KMS-11 (cell line): ENCODE results near the gene KCNH5.
"Not testable (repeated sequence)": the region's sequence is repeated elsewhere in the genome, so short reads cannot be mapped to it uniquely, and the experiment has no call there.

Source experiments
- H2AFZ ChIP-seq: fragments of 200-600 bp; sonication (generic); 2 replicates; pipeline ENCODE4 v1.6.1; 2016; ENCODE audit warnings: antibody characterized with exemption, mixed run types, low read depth
- H3K27ac ChIP-seq: fragments of 200-600 bp; sonication (generic); 2 replicates; pipeline ENCODE4 v1.6.1; 2016; ENCODE audit warnings: mild to moderate bottlenecking, mixed run types
- H3K27me3 ChIP-seq: fragments of 200-600 bp; sonication (generic); 2 replicates; pipeline ENCODE4 v1.6.1; 2017; ENCODE audit warnings: mild to moderate bottlenecking, low read depth, mixed run types, moderate library complexity; ENCODE audit not compliant: insufficient read depth
- H3K36me3 ChIP-seq: fragments of 200-600 bp; sonication (generic); 2 replicates; pipeline ENCODE4 v1.6.1; 2017; ENCODE audit warnings: mild to moderate bottlenecking, mixed run types; ENCODE audit not compliant: insufficient read depth
- H3K4me1 ChIP-seq: fragments of 200-600 bp; sonication (generic); 2 replicates; pipeline ENCODE4 v1.6.1; 2016; ENCODE audit warnings: mild to moderate bottlenecking, low read depth, mixed run types; ENCODE audit not compliant: poor library complexity, severe bottlenecking
- H3K4me2 ChIP-seq: fragments of 200-600 bp; sonication (generic); 2 replicates; pipeline ENCODE4 v1.7.0; 2016; ENCODE audit warnings: mild to moderate bottlenecking, mixed run types
- H3K4me3 ChIP-seq: fragments of 200-600 bp; sonication (generic); IDR thresholded peaks from 2 replicates; pipeline ENCODE4 v1.6.1; 2017; ENCODE audit warnings: low read depth, low read length, mixed read lengths; ENCODE audit not compliant: insufficient read depth
- H3K79me2 ChIP-seq: fragments of 200-600 bp; sonication (generic); 2 replicates; pipeline ENCODE4 v1.6.1; 2016; ENCODE audit warnings: low read depth, mixed run types; ENCODE audit not compliant: insufficient read depth
- H3K9ac ChIP-seq: fragments of 200-600 bp; sonication (generic); 2 replicates; pipeline ENCODE4 v1.6.1; 2016; ENCODE audit warnings: mild to moderate bottlenecking, mixed run types
- H4K20me1 ChIP-seq: fragments of 200-600 bp; sonication (generic); 2 replicates; pipeline ENCODE4 v1.6.1; 2016; ENCODE audit warnings: mild to moderate bottlenecking, mixed run types; ENCODE audit not compliant: insufficient read depth
- CTCF ChIP-seq: fragments of 200-600 bp; sonication (generic); conservative IDR thresholded peaks from 2 replicates; pipeline ENCODE4 v1.6.1; 2017; ENCODE audit warnings: low read depth, mild to moderate bottlenecking, antibody characterized with exemption, low read length, moderate library complexity, mixed read lengths

Gene KCNH5

GRCh38 chr14:62763951-62764350 is 281.3 kb downstream of the KCNH5 start:
- Histone ChIP-seq H3K79me2 (no peaks in the 10 kb centered on the region), H3K4me2 (no peak overlapping the region), H3K27me3 (no peaks in the 10 kb centered on the region), H3K27ac (no peak overlapping the region), H3K4me3 (no peak overlapping the region), H3K4me1 (no peaks in the 10 kb centered on the region), H3K9ac (no peak overlapping the region), H4K20me1 (no peaks in the 10 kb centered on the region), H2AFZ (no peak overlapping the region), H3K36me3 (no peaks in the 10 kb centered on the region)
- TF ChIP-seq CTCF: no peak

GRCh38 chr14:62759796-62760195 is 285.5 kb downstream of the KCNH5 start:
- no peak overlapping the region for H3K4me3 ChIP-seq
- no peaks in the 10 kb centered on the region for H3K79me2 ChIP-seq
- H3K27ac ChIP-seq: no peak overlapping the region
- TF ChIP-seq CTCF: no peak
- H2AFZ ChIP-seq: no peak overlapping the region
- no peaks in the 10 kb centered on the region for H4K20me1 ChIP-seq
- no peaks in the 10 kb centered on the region for H3K36me3 ChIP-seq
- H3K4me2 ChIP-seq: no peak overlapping the region
- H3K27me3 ChIP-seq: no peaks in the 10 kb centered on the region
- H3K4me1 ChIP-seq: no peaks in the 10 kb centered on the region
- no peak overlapping the region for H3K9ac ChIP-seq

GRCh38 chr14:62746881-62747280 is 298.4 kb downstream of the KCNH5 start:
- not testable (repeated sequence) for H2AFZ ChIP-seq, H3K4me2 ChIP-seq, H3K36me3 ChIP-seq, H3K79me2 ChIP-seq, H4K20me1 ChIP-seq, H3K27ac ChIP-seq, H3K9ac ChIP-seq, H3K4me1 ChIP-seq, H3K27me3 ChIP-seq, H3K4me3 ChIP-seq

GRCh38 chr14:62745496-62745895 is 299.8 kb downstream of the KCNH5 start:
- Histone ChIP-seq H3K4me3 (no peak overlapping the region), H3K4me1 (no peaks in the 10 kb centered on the region), H3K9ac (no peak overlapping the region), H3K36me3 (no peaks in the 10 kb centered on the region), H3K27ac (no peak overlapping the region), H3K27me3 (no peaks in the 10 kb centered on the region), H3K4me2 (no peak overlapping the region), H4K20me1 (no peaks in the 10 kb centered on the region), H2AFZ (no peak overlapping the region), H3K79me2 (no peaks in the 10 kb centered on the region)
- no peak for TF ChIP-seq CTCF

- H3K27ac ChIP-seq: no peak overlapping the region
- H3K36me3 ChIP-seq: no peaks in the 10 kb centered on the region
- no peak overlapping the region for H3K4me2 ChIP-seq
- H3K27me3 ChIP-seq: no peaks in the 10 kb centered on the region
- no peaks in the 10 kb centered on the region for H4K20me1 ChIP-seq
- no peak overlapping the region for H3K4me3 ChIP-seq
- no peaks in the 10 kb centered on the region for H3K79me2 ChIP-seq
- no peak overlapping the region for H3K9ac ChIP-seq
- no peak for TF ChIP-seq CTCF
- no peaks in the 10 kb centered on the region for H3K4me1 ChIP-seq
- no peak overlapping the region for H2AFZ ChIP-seq
Observed at GRCh38 chr14:62743560-62743959, 301.7 kb downstream of the KCNH5 start.
